ENCODE data around the gene MNX1.

GRCh38 chr7:157053118-157053517, 42.7 kb upstream of the MNX1 start:
- no peak for TF ChIP-seq GABPA (IDR thresholded peaks at IDR 0.05; ENCODE audit: low read depth)
- no peak for TF ChIP-seq CTCF (IDR thresholded peaks at IDR 0.05; ENCODE audit: insufficient read depth, low read length)
- no peak for TF ChIP-seq SPI1 (IDR thresholded peaks at IDR 0.05; ENCODE audit: borderline replicate concordance, low read depth)
- TF ChIP-seq POLR2AphosphoS5 (IDR thresholded peaks at IDR 0.05; ENCODE audit: low read depth) = no peak
